Posterior vena cava (tissue), 2 donors: ENCODE data around the gene CDPF1. TPM values are rescaled to one million over a fixed set of nuclear protein-coding genes. Genes with fewer than 3 reads are reported as not detected.
"Not testable (repeated sequence)": the region's sequence is repeated elsewhere in the genome, so short reads cannot be mapped to it uniquely, and the experiment has no call there.

ENCODE experiments used
- DNase-seq: peaks from one replicate; pipeline ENCODE4 v3.0.0-alpha.2; 2020; ENCODE audit warnings: low spot score
- intact Hi-C, 2 donors: fragments of 100-400 bp; cut with DNase I; formaldehyde crosslinking; loops; one replicate each; pipeline versions ENCODE4 v1.14.1 to v1.14.2; 2022 to 2023
- total RNA-seq, 2 donors: library from RNA; stranded (reverse); fragmentation: NEBNext Ultra II Directional; extraction: Animal tissue kit (Norgen Biotek cat#: 25700); gene quantifications; one replicate each; pipeline ENCODE4 v1.2.1, GENCODE V29; 2021
- donor health status: DM: yes; HTN: yes; CAD: no.
- donor health status: DM: yes; HTN: yes; CAD: no.

The CDPF1 gene
- total RNA-seq, 2 donors from 2014 or later, result 3.9 to 4.4 TPM

- intact Hi-C loops, result no loop called here
- peak; percentile 66 for DNase-seq
These were observed 37.1 kb upstream of the CDPF1 start for GRCh38 chr22:46286941-46287872.

- intact Hi-C loops, result no loop called here
- no peak for DNase-seq
These were observed 35.9 kb upstream of the CDPF1 start for GRCh38 chr22:46286006-46286405.

- intact Hi-C loops, result no loop called here
- DNase-seq, result no peak
These were observed 32.0 kb upstream of the CDPF1 start for GRCh38 chr22:46281866-46282678.

- peak; percentile 74 for DNase-seq
- intact Hi-C loops, result no loop called here
These were observed 31.0 kb upstream of the CDPF1 start for GRCh38 chr22:46280999-46281623.

GRCh38 chr22:46280063-46280817 is 30.1 kb upstream of the CDPF1 start:
- intact Hi-C loops, result no loop called here
- peak; percentile 47 for DNase-seq

- DNase-seq, result peak; percentile 73
- intact Hi-C loops, result no loop called here
These were observed 28.9 kb upstream of the CDPF1 start for GRCh38 chr22:46278656-46279645.

- intact Hi-C loops, result no loop called here
- no peak for DNase-seq
These were observed 26.5 kb upstream of the CDPF1 start for GRCh38 chr22:46276563-46276962.

- intact Hi-C loops, result no loop called here
- DNase-seq, result no peak
These were observed 25.5 kb upstream of the CDPF1 start for GRCh38 chr22:46275455-46276122.

- DNase-seq, result no peak
- intact Hi-C loops, result no loop called here
These were observed 24.3 kb upstream of the CDPF1 start for GRCh38 chr22:46274381-46274780.

- no peak for DNase-seq
- intact Hi-C loops, result no loop called here
These were observed 23.5 kb upstream of the CDPF1 start for GRCh38 chr22:46273432-46274148.

GRCh38 chr22:46272762-46273431 is 22.8 kb upstream of the CDPF1 start:
- peak; percentile 48 for DNase-seq
- intact Hi-C loops, result no loop called here

- intact Hi-C loops, result no loop called here
- DNase-seq, result no peak
These were observed 22.1 kb upstream of the CDPF1 start for GRCh38 chr22:46272196-46272595.

GRCh38 chr22:46269564-46269963 is 19.5 kb upstream of the CDPF1 start:
- intact Hi-C loops, result no loop called here
- peak; percentile 71 for DNase-seq

GRCh38 chr22:46267431-46268279 is 17.6 kb upstream of the CDPF1 start, which contains the start of gene TTC38:
Gene TTC38 (plus strand): TSS chr22:46268008. CDS start chr22:46268040, 32 bp downstream.
- intact Hi-C loops, result no loop called here
- peak; percentile 97 for DNase-seq

- intact Hi-C loops, DNase-seq: not testable (repeated sequence)
These were observed 15.5 kb upstream of the CDPF1 start for GRCh38 chr22:46265627-46266026.
